Neuron (in vitro differentiated cells): ENCODE measurements around the gene SLC22A7.
"Not testable (repeated sequence)": the region's sequence is repeated elsewhere in the genome, so short reads cannot be mapped to it uniquely, and the experiment has no call there.

Experiments
- H2AFZ ChIP-seq: one replicate; pipeline ENCODE4 v1.6.1; 2013; ENCODE audit warnings: low read depth, mild to moderate bottlenecking, inconsistent platforms, low read length, moderate library complexity
- H3K27me3 ChIP-seq: one replicate; pipeline ENCODE4 v1.6.1; 2013; ENCODE audit warnings: low read length; ENCODE audit not compliant: insufficient read depth
- H3K36me3 ChIP-seq: one replicate; pipeline ENCODE4 v1.6.1; 2013; ENCODE audit warnings: low read length; ENCODE audit not compliant: insufficient read depth
- H3K4me1 ChIP-seq: one replicate; pipeline ENCODE4 v1.6.1; 2013; ENCODE audit warnings: low read length; ENCODE audit not compliant: insufficient read depth
- H3K4me3 ChIP-seq: 2 replicates; pipeline ENCODE4 v1.5.1; 2013; ENCODE audit warnings: mild to moderate bottlenecking, low read length, moderate library complexity
- H3K9me3 ChIP-seq: one replicate; pipeline ENCODE4 v1.6.1; 2013; ENCODE audit warnings: low read length

The SLC22A7 gene

GRCh38 chr6:43331470-43331869 is 33.4 kb downstream of the SLC22A7 start:
- Histone ChIP-seq H3K4me1 (no peaks in the 10 kb centered on the region), H2AFZ (no peak overlapping the region), H3K36me3 (peaks cover 3% of the 10 kb centered on the region), H3K4me3 (no peak overlapping the region), H3K9me3 (no peaks in the 10 kb centered on the region), H3K27me3 (no peaks in the 10 kb centered on the region)

- Histone ChIP-seq H3K36me3 (peaks cover 5% of the 10 kb centered on the region), H3K27me3 (no peaks in the 10 kb centered on the region)
Observed at GRCh38 chr6:43331891-43332290, 33.8 kb downstream of the SLC22A7 start.

GRCh38 chr6:43334466-43335095 is 36.5 kb downstream of the SLC22A7 start:
- no peaks in the 10 kb centered on the region for H3K9me3 ChIP-seq
- H3K36me3 ChIP-seq: peaks cover 31% of the 10 kb centered on the region
- no peak overlapping the region for H3K4me3 ChIP-seq
- no peaks in the 10 kb centered on the region for H3K4me1 ChIP-seq
- H2AFZ ChIP-seq: no peak overlapping the region
- no peaks in the 10 kb centered on the region for H3K27me3 ChIP-seq

More at GRCh38 chr6:43331891-43332290, 33.8 kb downstream of the SLC22A7 start:
- Histone ChIP-seq H3K9me3 (no peaks in the 10 kb centered on the region), H3K4me3 (no peak overlapping the region), H2AFZ (no peak overlapping the region), H3K4me1 (no peaks in the 10 kb centered on the region)

GRCh38 chr6:43335469-43335868 is 37.4 kb downstream of the SLC22A7 start:
- peaks cover 39% of the 10 kb centered on the region for H3K36me3 ChIP-seq
- H3K9me3 ChIP-seq: no peaks in the 10 kb centered on the region
- H3K27me3 ChIP-seq: no peaks in the 10 kb centered on the region
- no peak overlapping the region for H2AFZ ChIP-seq
- H3K4me3 ChIP-seq: no peak overlapping the region
- no peaks in the 10 kb centered on the region for H3K4me1 ChIP-seq

GRCh38 chr6:43336382-43336781 is 38.3 kb downstream of the SLC22A7 start:
- H2AFZ ChIP-seq: no peak overlapping the region
- no peaks in the 10 kb centered on the region for H3K9me3 ChIP-seq
- H3K36me3 ChIP-seq: peaks cover 44% of the 10 kb centered on the region
- H3K27me3 ChIP-seq: no peaks in the 10 kb centered on the region
- H3K4me3 ChIP-seq: no peak overlapping the region
- H3K4me1 ChIP-seq: no peaks in the 10 kb centered on the region

- Histone ChIP-seq H3K36me3 (peaks cover 61% of the 10 kb centered on the region), H3K27me3 (no peaks in the 10 kb centered on the region), H3K9me3 (no peaks in the 10 kb centered on the region), H3K4me1 (no peaks in the 10 kb centered on the region), H3K4me3 (no peak overlapping the region), H2AFZ (no peak overlapping the region)
Observed at GRCh38 chr6:43338243-43338642, 40.2 kb downstream of the SLC22A7 start.

- Histone ChIP-seq H3K27me3 (no peaks in the 10 kb centered on the region), H2AFZ (no peak overlapping the region), H3K36me3 (peaks cover 67% of the 10 kb centered on the region), H3K4me1 (no peaks in the 10 kb centered on the region), H3K4me3 (no peak overlapping the region), H3K9me3 (no peaks in the 10 kb centered on the region)
Observed at GRCh38 chr6:43339168-43339567, 41.1 kb downstream of the SLC22A7 start.

GRCh38 chr6:43346243-43346642 is 48.2 kb downstream of the SLC22A7 start:
- not testable (repeated sequence) for H3K4me3 ChIP-seq, H3K9me3 ChIP-seq, H3K27me3 ChIP-seq, H3K4me1 ChIP-seq, H2AFZ ChIP-seq
- peaks cover 69% of the 10 kb centered on the region for H3K36me3 ChIP-seq

- Histone ChIP-seq H3K4me1 (no peaks in the 10 kb centered on the region), H3K4me3 (no peak overlapping the region), H3K36me3 (peaks cover 66% of the 10 kb centered on the region), H3K27me3 (no peaks in the 10 kb centered on the region), H2AFZ (no peak overlapping the region), H3K9me3 (no peaks in the 10 kb centered on the region)
Observed at GRCh38 chr6:43347021-43347420, 49.0 kb downstream of the SLC22A7 start.

GRCh38 chr6:43347444-43347843 is 49.4 kb downstream of the SLC22A7 start:
- H2AFZ ChIP-seq: no peak overlapping the region
- H3K36me3 ChIP-seq: peaks cover 67% of the 10 kb centered on the region
- no peaks in the 10 kb centered on the region for H3K27me3 ChIP-seq
- H3K9me3 ChIP-seq: no peaks in the 10 kb centered on the region
- no peaks in the 10 kb centered on the region for H3K4me1 ChIP-seq
- H3K4me3 ChIP-seq: no peak overlapping the region

- not testable (repeated sequence) for H3K9me3 ChIP-seq, H3K4me1 ChIP-seq, H2AFZ ChIP-seq, H3K4me3 ChIP-seq, H3K27me3 ChIP-seq
- H3K36me3 ChIP-seq: peaks cover 64% of the 10 kb centered on the region
Observed at GRCh38 chr6:43351951-43352350, 53.9 kb downstream of the SLC22A7 start.
